Kidney (tissue), 14 donors: ENCODE measurements around the gene OR10A6. TPM values are rescaled to one million over a fixed set of nuclear protein-coding genes. Genes with fewer than 3 reads are reported as not detected.

Experiments used
- DNase-seq, 5 donors: peaks; one replicate each; pipeline ENCODE4 v3.0.0-alpha.2; 2013 to 2020
- FAIRE-seq: peaks from 2 replicates; lab custom pipeline; 2012; peaks lifted over from hg19 to GRCh38; lab: Jason Lieb, UNC
- H3K27ac ChIP-seq, 2 donors: one replicate each; pipeline ENCODE4 v1.7.0; 2013; ENCODE audit warnings: low read depth in 2 of 2, low read length in 2 of 2, inconsistent platforms in 1 of 2
- H3K27me3 ChIP-seq: one replicate; pipeline ENCODE4 v1.7.1; 2013; ENCODE audit warnings: low read length, inconsistent platforms; ENCODE audit not compliant: control insufficient read depth, insufficient read depth
- H3K36me3 ChIP-seq, 3 donors: one replicate each; pipeline versions ENCODE4 v1.7.0 to v1.7.1; 2013; ENCODE audit warnings: low read length in 3 of 3, control low read depth in 1 of 3, inconsistent platforms in 1 of 3; ENCODE audit not compliant: insufficient read depth in 3 of 3, control insufficient read depth in 2 of 3
- H3K4me1 ChIP-seq, 3 donors: one replicate each; pipeline versions ENCODE4 v1.7.0 to v1.7.1; 2013; ENCODE audit warnings: low read length in 3 of 3, inconsistent platforms in 1 of 3, low read depth in 1 of 3; ENCODE audit not compliant: control insufficient read depth in 2 of 3, insufficient read depth in 2 of 3
- H3K4me3 ChIP-seq, 3 donors: one replicate each; pipeline versions ENCODE4 v1.7.0 to v1.8.1; 2013; ENCODE audit warnings: low read length in 3 of 3, control low read depth in 1 of 3, inconsistent platforms in 1 of 3
- H3K9ac ChIP-seq, 3 donors: one replicate each; pipeline versions ENCODE4 v1.7.0 to v1.7.1; 2013; ENCODE audit warnings: low read length in 3 of 3, control low read depth in 1 of 3, inconsistent platforms in 1 of 3
- H3K9me3 ChIP-seq, 3 donors: one replicate each; pipeline versions ENCODE4 v1.7.0 to v1.7.1; 2013; ENCODE audit warnings: low read length in 3 of 3, control low read depth in 1 of 3, inconsistent platforms in 1 of 3; ENCODE audit not compliant: control insufficient read depth in 2 of 3, insufficient read depth in 1 of 3
- CTCF ChIP-seq: IDR thresholded peaks from 3 replicates; pipeline ENCODE4 v1.5.1; 2012; ENCODE audit warnings: mild to moderate bottlenecking, moderate library complexity, borderline replicate concordance; ENCODE audit not compliant: insufficient read depth; ENCODE audit errors: extremely low read depth
- intact Hi-C: fragments of 100-400 bp; cut with DNase I; formaldehyde crosslinking; loops from one replicate; pipeline ENCODE4 v1.11.1; 2022
- polyA plus RNA-seq: library from polyadenylated mRNA; stranded (reverse); fragments of 350-450 nt; fragmentation: Illumina TruSeq; extraction: RNeasy Lipid Tissue Mini Kit (QIAGEN cat#74804); gene quantifications from one replicate; pipeline ENCODE4 v1.2.3, GENCODE V29; 2014; ENCODE audit warnings: low read depth, low replicate concordance; ENCODE audit not compliant: insufficient read depth
- total RNA-seq: library from RNA; stranded (reverse); fragmentation: NEBNext Ultra II Directional; extraction: Animal tissue kit (Norgen Biotek cat#: 25700); gene quantifications from one replicate; pipeline ENCODE4 v1.2.1, GENCODE V29; 2021
- donor health status: control.
- donor health status: control.
- donor health status: control.
- donor health status: control.
- donor health status: control.
- donor health status: DM: yes; HTN: yes; CAD: no.
- donor health status: Normal renal cell carcinoma (clear cell type).

OR10A6 gene
- total and polyA plus RNA-seq, 2 donors from 2014 or later = not detected

GRCh38 chr11:7968686-7969085 lies 37.6 kb upstream of the OR10A6 start:
- no peak for FAIRE-seq

GRCh38 chr11:7967826-7968225 lies 36.8 kb upstream of the OR10A6 start:
- Histone ChIP-seq H3K9ac (no peak overlapping the region), H3K27ac (no peak overlapping the region), H3K9me3 (no peaks in the 10 kb centered on the region), H3K27me3 (no peaks in the 10 kb centered on the region), H3K36me3 (no peaks in the 10 kb centered on the region), H3K4me3 (no peak overlapping the region), H3K4me1 (no peaks in the 10 kb centered on the region)
- DNase-seq (no peak), FAIRE-seq (no peak)
- no peak for TF ChIP-seq CTCF
- intact Hi-C loops = no loop called here

More at GRCh38 chr11:7968686-7969085, 37.6 kb upstream of the OR10A6 start:
- DNase-seq = no peak
- H3K27me3 ChIP-seq = no peaks in the 10 kb centered on the region
- no peaks in the 10 kb centered on the region for H3K36me3 ChIP-seq
- intact Hi-C loops = no loop called here
- H3K4me3 ChIP-seq = no peak overlapping the region
- H3K9ac ChIP-seq = no peak overlapping the region
- no peaks in the 10 kb centered on the region for H3K4me1 ChIP-seq
- no peaks in the 10 kb centered on the region for H3K9me3 ChIP-seq
- no peak overlapping the region for H3K27ac ChIP-seq
- TF ChIP-seq CTCF = no peak

- FAIRE-seq = no peak
- Histone ChIP-seq H3K4me1 (no peaks in the 10 kb centered on the region), H3K27me3 (no peaks in the 10 kb centered on the region), H3K4me3 (no peak overlapping the region), H3K27ac (no peak overlapping the region), H3K9ac (no peak overlapping the region), H3K36me3 (no peaks in the 10 kb centered on the region), H3K9me3 (no peaks in the 10 kb centered on the region)
- intact Hi-C loops = no loop called here
- no peak for DNase-seq
- TF ChIP-seq CTCF = no peak
Observed at GRCh38 chr11:7967097-7967496, 36.0 kb upstream of the OR10A6 start.

GRCh38 chr11:7965386-7965785 lies 34.3 kb upstream of the OR10A6 start, which contains the start of gene NLRP10:
NLRP10 (minus strand) TSS chr11:7965447; CDS start chr11:7963495, 1,952 bp downstream.
- intact Hi-C loops = no loop called here
- H3K9ac ChIP-seq = no peak within 1 kb of the TSS

More at GRCh38 chr11:7965386-7965785, 34.3 kb upstream of the OR10A6 start, which contains the start of gene NLRP10:
- H3K36me3 ChIP-seq = no peaks in the 10 kb centered on the region
- no peaks in the 10 kb centered on the region for H3K4me1 ChIP-seq
- H3K4me3 ChIP-seq = no peak within 1 kb of the TSS
- H3K9me3 ChIP-seq = peaks cover 0 to 3% (median 0%) of the 10 kb centered on the region in 3 donors
- DNase-seq (no peak), FAIRE-seq (no peak)
- H3K27me3 ChIP-seq = no peaks in the 10 kb centered on the region
- no peak within 1 kb of the TSS for H3K27ac ChIP-seq
- TF ChIP-seq CTCF = no peak
